Activated CD4-positive, alpha-beta T cell treated with anti-CD3 and anti-CD28 coated beads, Interleukin-2, amount 10 ng/mL, durations not matched to agents 24 days and 14 days (primary cell): Measurements from ENCODE around the gene SLC34A3. TPM values are rescaled to one million over a fixed set of nuclear protein-coding genes. Genes with fewer than 3 reads are reported as not detected.

ENCODE experiments used
- DNase-seq: peaks from one replicate; pipeline ENCODE4 v3.0.0; 2022
- H3K27ac Mint-ChIP-seq: one replicate; pipeline ENCODE4 v1.8.0; 2022; ENCODE audit warnings: mild to moderate bottlenecking, mixed read lengths
- H3K27me3 Mint-ChIP-seq: one replicate; pipeline ENCODE4 v1.8.0; 2022; ENCODE audit warnings: mixed read lengths
- H3K36me3 Mint-ChIP-seq: one replicate; pipeline ENCODE4 v1.8.0; 2022; ENCODE audit warnings: low read depth, mild to moderate bottlenecking, mixed read lengths
- H3K4me1 Mint-ChIP-seq: one replicate; pipeline ENCODE4 v1.8.0; 2021; ENCODE audit warnings: mixed read lengths
- H3K4me3 Mint-ChIP-seq: one replicate; pipeline ENCODE4 v1.8.0; 2022; ENCODE audit warnings: mild to moderate bottlenecking, moderate library complexity, mixed read lengths
- H3K9me3 Mint-ChIP-seq: one replicate; pipeline ENCODE4 v1.8.0; 2021; ENCODE audit warnings: mixed read lengths
- intact Hi-C: fragments of 100-400 bp; cut with micrococcal nuclease; formaldehyde crosslinking; loops from one replicate; pipeline ENCODE4 v1.15.1; 2023
- total RNA-seq: library from RNA; stranded (reverse); gene quantifications from 2 replicates; pipeline ENCODE4 v1.2.3, GENCODE V29; 2022

Gene SLC34A3
- total RNA-seq, 1 donor from 2014 or later = not detected

DNA sequence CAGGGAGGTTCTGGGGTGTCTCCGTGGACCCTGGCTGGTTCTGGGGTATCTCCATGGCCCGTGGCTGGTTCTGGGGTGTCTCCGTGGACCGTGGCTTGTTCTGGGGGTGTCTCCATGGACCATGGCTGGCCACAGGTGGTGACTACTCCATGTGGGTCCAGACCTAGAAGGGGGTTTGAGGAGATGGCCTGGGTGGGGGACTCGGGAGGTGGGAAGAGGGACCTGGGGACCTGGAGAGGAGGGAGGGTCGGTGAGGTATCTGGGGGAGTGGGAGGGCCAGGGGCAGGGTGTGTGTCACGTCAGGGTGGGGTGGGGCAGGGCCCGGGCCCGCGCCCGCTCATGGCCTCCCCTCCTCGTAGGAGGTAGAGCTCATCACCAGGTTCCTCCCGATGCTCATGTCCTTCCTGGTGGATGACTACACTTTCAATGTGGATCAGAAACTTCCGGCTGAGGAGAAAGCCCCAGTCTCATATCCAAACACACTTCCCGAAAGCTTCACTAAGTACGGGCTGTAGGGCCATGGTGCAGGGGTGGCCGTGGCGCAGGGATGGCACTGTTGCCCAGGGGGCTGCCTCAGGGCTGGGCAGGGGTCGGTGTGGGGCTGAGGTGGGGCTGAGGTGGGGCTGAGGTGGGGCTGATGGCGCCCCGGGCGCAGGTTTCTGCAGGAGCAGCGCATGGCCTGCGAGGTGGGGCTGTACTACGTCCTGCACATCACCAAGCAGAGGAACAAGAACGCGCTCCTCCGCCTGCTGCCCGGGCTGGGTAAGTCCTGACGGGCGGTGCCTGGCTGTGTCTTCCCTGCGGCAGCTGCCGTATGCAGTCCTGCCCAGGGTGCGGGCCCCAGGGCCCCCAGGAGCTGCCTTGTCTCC is 36.1 kb downstream of the SLC34A3 start:
- peaks cover 36% of the 10 kb centered on the region for H3K36me3 Mint-ChIP-seq
- H3K27me3 Mint-ChIP-seq = no peaks in the 10 kb centered on the region
- intact Hi-C loops = no loop called here
- H3K4me1 Mint-ChIP-seq = peaks cover 4% of the 10 kb centered on the region
- H3K27ac Mint-ChIP-seq = no peak overlapping the region
- DNase-seq = no peak
- no peaks in the 10 kb centered on the region for H3K9me3 Mint-ChIP-seq
- H3K4me3 Mint-ChIP-seq = no peak overlapping the region

DNA sequence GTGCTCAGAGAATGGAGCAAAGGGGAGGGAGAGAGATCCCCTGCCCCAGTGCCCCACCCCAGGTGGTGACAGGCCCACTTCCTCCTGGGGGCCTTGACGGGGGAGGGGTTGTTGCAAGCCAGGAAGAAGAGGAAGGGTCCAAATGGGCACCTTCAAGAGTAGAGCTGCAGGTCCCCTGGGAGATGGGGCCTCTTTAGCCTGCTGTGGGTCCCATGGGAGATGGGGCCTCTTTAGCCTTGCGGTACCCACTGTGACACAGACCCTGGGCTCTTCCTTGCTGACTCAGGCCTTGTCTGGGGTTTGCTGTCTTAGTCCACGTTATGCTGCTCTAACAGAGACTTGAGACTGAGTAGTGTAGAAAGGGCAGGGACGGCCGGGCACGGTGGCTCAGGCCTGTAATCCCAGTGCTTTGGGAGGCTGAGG is 37.2 kb downstream of the SLC34A3 start:
- no peaks in the 10 kb centered on the region for H3K9me3 Mint-ChIP-seq
- H3K4me3 Mint-ChIP-seq = no peak overlapping the region
- no peaks in the 10 kb centered on the region for H3K27me3 Mint-ChIP-seq
- intact Hi-C loops = no loop called here
- no peak overlapping the region for H3K27ac Mint-ChIP-seq
- peaks cover 35% of the 10 kb centered on the region for H3K36me3 Mint-ChIP-seq
- no peak for DNase-seq
- H3K4me1 Mint-ChIP-seq = peaks cover 4% of the 10 kb centered on the region

DNA sequence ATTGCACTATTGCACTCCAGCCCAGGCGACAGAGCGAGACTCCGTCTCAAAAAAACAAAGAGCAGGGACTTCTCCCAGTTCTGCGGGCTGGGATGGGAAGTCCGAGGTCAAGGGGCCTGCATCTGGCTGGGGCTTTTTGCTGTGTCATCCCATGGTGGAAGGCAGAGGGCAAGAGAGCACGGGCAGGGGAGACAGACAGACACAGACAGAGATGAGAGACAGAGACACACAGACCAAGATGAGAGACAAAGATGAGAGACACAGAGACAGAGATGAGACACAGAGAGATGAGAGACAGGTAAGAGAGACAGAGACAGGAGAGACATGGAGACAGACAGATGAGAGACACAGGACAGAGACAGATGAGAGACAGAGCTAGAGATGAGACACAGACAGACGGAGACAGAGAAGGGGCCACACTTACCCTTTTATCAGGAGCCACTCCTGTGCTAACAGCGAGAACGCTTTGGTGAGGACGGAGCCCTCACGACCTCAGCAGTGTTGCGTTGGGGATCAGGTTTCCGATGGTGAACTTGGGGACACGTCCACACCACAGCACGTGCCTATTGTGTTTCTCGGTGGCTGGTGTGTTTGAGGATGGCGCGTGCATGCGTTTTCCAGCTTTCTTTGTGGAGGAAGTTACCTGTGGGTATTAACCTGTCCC is 38.0 kb downstream of the SLC34A3 start:
- H3K4me1 Mint-ChIP-seq = peaks cover 4% of the 10 kb centered on the region
- H3K27ac Mint-ChIP-seq = peak overlapping the region; percentile 4
- H3K27me3 Mint-ChIP-seq = no peaks in the 10 kb centered on the region
- DNase-seq = no peak
- no peaks in the 10 kb centered on the region for H3K9me3 Mint-ChIP-seq
- intact Hi-C loops = no loop called here
- no peak overlapping the region for H3K4me3 Mint-ChIP-seq
- peaks cover 35% of the 10 kb centered on the region for H3K36me3 Mint-ChIP-seq

DNA sequence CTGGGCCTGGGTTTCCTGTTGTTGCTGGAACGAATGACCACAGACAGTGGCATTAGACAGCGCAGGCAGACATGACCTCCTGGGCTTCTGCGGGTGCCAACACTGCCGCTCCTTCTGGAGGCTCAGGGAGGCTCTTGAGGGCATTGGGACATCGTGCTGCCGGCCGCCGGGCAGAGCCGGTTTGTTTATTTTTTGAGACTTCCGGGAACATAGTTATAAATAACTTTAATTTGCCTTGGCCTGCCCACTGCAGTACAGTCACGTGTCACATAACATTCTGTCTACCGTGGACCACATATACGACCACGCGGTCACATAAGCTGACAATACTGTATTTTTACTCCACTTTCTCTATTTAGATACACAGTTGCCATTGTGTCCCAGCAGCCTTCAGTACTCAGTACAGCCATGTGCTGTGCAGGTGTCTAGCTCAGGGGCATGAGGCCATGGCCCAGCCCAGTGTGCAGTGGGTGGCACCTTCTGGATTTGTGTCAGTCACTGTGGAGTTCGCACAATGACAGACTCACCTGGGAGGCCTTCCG is 38.6 kb downstream of the SLC34A3 start:
- intact Hi-C loops = no loop called here
- Mint-ChIP-seq H3K36me3 (peaks cover 31% of the 10 kb centered on the region), H3K27me3 (no peaks in the 10 kb centered on the region), H3K4me1 (peaks cover 4% of the 10 kb centered on the region), H3K27ac (no peak overlapping the region), H3K9me3 (no peaks in the 10 kb centered on the region), H3K4me3 (no peak overlapping the region)
- no peak for DNase-seq

DNA sequence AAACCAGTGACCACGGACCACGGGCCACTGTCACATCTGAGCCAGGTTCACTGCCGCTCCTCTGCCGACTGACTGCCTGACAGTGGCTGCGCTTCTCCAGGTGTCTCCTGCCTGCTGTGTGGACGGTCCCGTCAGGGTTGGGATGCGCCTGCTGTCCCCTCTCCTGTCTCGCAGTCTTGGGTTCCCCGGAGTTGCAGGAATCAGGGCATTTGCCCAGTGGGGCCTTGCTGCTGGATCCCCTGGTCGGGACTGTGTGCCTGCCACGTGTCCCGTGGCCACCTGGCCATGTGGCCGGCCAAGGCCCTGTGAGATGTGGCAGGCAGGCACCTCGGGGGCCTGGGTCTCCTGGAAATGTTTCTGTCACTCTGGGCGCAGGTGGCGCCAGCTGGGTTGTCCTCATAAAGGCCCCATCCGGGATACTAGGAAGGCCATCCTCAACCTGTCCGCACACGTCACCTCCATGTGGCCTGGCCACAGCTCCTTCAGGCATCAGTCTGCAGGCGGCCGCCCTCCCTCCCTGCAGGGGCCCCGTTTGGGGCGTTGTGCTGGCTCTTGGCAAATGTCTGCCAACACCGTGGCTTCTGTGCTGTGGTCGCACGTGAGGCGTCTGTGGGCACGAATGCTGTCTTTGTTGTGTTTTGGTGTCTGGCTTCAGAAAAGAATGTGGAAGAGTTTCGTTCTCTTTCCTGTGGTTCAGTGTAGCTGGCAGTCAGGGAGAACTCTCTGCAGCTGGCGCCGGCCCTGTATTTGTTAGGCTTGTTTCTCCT is 40.4 kb downstream of the SLC34A3 start:
- Mint-ChIP-seq H3K27ac (peak overlapping the region; percentile 51), H3K36me3 (peaks cover 26% of the 10 kb centered on the region)
- intact Hi-C loops = no loop called here

DNA sequence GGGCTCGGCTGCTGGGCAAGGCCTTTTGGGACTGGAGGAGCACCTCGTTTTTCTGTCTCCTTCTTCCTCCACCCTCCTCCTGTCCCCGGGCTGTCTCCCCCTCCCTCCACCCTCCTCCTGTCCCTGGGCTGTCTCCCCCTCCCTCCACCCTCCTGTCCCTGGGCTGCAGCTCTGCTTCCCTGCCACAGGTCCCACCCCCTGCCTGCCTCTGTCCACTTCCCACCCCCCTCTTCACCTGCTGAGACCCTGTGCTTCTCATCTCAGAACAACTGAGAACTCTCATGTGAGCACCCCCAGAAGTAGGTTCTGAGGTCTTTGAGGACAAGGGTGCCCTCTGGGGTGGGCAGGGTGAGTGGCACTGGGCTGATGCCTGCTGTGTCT is 41.0 kb downstream of the SLC34A3 start:
- H3K9me3 Mint-ChIP-seq = no peaks in the 10 kb centered on the region
- no peak overlapping the region for H3K27ac Mint-ChIP-seq
- DNase-seq = no peak
- H3K36me3 Mint-ChIP-seq = peaks cover 26% of the 10 kb centered on the region
- intact Hi-C loops = no loop called here
- peaks cover 9% of the 10 kb centered on the region for H3K4me1 Mint-ChIP-seq
- H3K27me3 Mint-ChIP-seq = no peaks in the 10 kb centered on the region
- H3K4me3 Mint-ChIP-seq = no peak overlapping the region

More for the DNA sequence above, 40.4 kb downstream of the SLC34A3 start:
- no peaks in the 10 kb centered on the region for H3K9me3 Mint-ChIP-seq
- H3K27me3 Mint-ChIP-seq = no peaks in the 10 kb centered on the region
- peak; percentile 74 for DNase-seq
- peaks cover 9% of the 10 kb centered on the region for H3K4me1 Mint-ChIP-seq
- H3K4me3 Mint-ChIP-seq = no peak overlapping the region

DNA sequence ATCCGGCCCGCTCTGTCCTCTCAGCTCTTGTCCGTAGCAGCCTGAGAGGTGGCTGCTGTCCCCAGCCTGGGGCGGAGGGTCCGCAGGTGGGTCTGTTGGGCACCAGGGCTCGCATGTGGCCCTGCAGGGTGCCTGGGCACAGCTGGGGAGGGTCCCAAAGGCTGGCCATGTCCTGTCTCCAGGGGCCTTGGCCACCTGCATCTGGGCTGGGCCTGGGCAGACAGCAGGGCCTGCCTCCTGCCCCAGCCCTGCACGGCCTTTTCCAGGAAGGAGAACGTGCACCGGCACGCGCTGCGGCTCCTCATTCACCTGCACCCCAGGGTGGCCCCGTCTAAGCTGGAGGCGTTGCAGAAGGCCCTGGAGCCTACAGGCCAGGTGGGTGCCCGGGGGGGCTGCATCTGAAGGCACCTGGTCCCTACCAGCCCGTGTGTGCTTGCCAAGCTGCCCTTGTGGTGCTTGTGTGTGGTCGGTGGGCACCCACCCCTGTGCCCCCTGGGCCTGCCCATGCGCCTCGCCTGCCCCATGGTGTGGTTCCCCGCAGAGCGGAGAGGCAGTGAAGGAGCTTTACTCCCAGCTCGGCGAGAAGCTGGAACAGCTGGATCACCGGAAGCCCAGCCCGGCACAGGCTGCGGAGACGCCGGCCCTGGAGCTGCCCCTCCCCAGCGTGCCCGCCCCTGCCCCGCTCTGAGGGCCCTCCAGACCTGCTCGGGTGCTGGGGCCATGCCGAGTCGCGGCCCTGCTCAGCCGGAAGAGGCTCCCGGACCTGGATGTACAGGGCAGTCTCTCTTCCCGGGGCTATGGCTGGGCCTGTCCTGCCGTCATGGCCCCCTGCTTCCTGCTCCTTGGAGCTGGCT is 41.8 kb downstream of the SLC34A3 start:
- Mint-ChIP-seq H3K4me1 (peaks cover 12% of the 10 kb centered on the region), H3K9me3 (no peaks in the 10 kb centered on the region), H3K4me3 (no peak overlapping the region), H3K27ac (no peak overlapping the region), H3K36me3 (peaks cover 24% of the 10 kb centered on the region), H3K27me3 (no peaks in the 10 kb centered on the region)
- intact Hi-C loops = no loop called here
- DNase-seq = no peak

DNA sequence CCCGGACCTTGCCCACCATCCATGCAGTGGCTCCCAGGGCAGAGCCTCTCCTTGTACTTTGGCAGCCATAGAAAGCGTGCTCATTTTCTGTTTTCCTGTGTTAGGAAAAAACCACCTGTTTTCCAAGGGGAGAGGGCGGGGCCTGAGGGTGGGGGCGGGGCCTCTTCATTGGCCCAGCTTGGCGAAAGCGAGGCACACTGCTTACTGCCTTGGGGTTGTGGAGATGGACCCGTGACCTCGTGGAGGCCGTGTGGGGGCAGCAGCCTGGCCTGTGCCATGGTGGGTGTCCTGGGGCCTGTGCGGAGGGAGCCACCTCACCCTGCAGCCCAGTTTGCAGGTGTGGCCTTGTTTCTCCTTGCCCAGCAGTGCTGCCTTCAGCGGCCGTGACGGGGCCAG is 42.4 kb downstream of the SLC34A3 start:
- Mint-ChIP-seq H3K27ac (no peak overlapping the region), H3K36me3 (peaks cover 20% of the 10 kb centered on the region), H3K4me1 (peaks cover 12% of the 10 kb centered on the region), H3K9me3 (no peaks in the 10 kb centered on the region), H3K27me3 (no peaks in the 10 kb centered on the region), H3K4me3 (no peak overlapping the region)
- no peak for DNase-seq
- intact Hi-C loops = no loop called here

DNA sequence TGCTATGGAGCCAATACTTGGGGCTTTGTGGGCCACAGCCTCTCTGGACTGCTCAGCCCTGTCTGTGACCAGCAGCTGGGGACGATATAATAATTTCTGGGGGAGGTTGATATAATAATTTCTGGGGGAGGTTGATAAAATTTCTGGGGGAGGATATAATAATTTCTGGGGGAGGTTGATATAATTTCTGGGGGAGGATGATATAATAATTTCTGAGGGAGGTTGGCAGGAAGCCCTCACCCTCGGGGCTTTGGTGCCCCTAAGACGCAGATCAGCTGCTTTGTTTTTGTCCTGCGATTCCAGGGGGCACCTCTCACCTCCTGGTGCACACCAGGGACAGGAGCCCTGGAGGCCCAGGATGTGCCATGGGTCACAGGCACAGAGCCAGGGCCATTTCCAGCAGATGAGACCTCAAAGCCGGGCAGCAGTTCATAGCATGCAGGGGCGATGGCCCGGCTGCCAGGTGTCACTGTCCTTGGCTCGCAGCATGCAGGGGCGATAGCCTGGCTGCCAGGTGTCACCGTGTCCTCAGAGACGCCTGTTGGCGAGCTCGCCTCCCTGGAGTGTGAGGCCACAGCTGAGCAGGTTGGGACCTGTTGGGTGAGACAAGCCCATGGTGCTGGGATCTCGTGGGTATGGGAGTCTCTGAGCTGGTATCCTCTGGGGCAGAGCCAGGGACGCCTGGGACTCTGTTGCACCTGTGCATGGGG is 43.1 kb downstream of the SLC34A3 start:
- intact Hi-C loops = no loop called here
- Mint-ChIP-seq H3K4me3 (no peak overlapping the region), H3K4me1 (peaks cover 12% of the 10 kb centered on the region), H3K27ac (no peak overlapping the region), H3K9me3 (no peaks in the 10 kb centered on the region), H3K27me3 (no peaks in the 10 kb centered on the region), H3K36me3 (peaks cover 15% of the 10 kb centered on the region)
- DNase-seq = no peak

DNA sequence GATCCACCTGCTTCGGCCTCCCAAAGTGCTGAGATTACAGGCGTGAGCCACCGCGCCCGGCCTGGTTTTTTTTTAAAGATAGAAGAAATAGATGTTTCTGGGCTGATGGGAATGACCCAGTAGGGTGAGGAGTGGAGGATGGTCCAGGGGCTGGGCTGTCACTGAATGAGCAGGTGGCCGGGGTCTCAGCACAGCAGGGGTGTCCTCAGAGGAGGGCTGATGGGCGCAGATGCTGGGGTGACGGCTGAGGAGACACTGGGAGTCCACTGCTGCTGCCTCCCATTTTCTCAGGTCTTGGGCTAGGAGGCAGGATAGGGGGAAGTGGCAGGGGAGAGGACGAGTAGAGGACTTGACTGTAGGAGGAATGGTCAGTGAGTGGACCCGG is 44.5 kb downstream of the SLC34A3 start:
- Mint-ChIP-seq H3K4me3 (peak overlapping the region; percentile 17), H3K36me3 (peaks cover 14% of the 10 kb centered on the region), H3K27ac (peak overlapping the region; percentile 49), H3K9me3 (no peaks in the 10 kb centered on the region), H3K27me3 (no peaks in the 10 kb centered on the region), H3K4me1 (peaks cover 12% of the 10 kb centered on the region)
- no peak for DNase-seq
- intact Hi-C loops = no loop called here

DNA sequence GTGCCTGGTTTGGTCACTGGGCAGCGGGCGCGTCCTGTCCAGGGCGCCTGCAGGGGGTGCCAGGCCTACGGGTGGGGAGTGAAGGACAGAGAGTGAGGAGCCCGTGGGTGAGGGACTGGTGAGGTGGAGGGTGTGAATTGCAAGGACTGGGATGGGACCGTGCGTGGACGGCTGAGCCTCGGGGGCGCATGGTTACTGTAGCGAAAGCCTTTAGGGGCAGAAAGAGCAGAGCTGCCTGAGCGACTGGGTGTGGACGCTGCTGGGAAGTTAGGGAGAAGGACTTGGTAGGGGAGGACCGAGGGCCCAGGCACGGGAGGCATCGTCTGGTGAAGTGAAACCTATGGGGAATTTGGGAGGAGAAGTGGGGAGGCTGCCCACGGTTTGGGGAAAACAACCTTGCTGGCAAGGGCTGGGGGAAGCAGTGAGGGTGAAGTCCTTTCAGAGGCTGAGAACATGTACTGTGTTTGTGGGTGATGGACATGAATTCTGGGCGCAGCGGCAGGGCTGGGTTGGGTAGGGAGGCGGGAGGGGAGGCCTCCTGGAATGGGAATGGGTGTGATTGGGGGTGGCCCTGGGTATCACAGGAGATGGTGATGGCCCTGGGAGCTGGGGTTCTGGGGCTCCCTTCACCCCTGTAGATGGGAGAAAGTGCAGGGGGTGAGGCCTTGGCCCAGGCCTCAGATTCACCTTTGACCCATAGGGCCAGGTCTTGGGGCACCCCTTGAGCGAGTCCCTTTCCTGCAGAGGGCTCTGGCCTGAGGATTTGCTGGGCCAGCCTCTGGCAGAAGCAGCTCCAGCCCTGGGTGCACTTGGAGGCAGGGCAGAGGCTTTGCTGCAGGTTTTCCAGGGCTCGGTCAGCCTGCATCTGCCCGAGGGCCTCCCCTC is 45.1 kb downstream of the SLC34A3 start:
- peak overlapping the region; percentile 49 for H3K27ac Mint-ChIP-seq
- peaks cover 12% of the 10 kb centered on the region for H3K4me1 Mint-ChIP-seq
- no peaks in the 10 kb centered on the region for H3K9me3 Mint-ChIP-seq
- H3K36me3 Mint-ChIP-seq = peaks cover 14% of the 10 kb centered on the region
- peak overlapping the region; percentile 17 for H3K4me3 Mint-ChIP-seq
- no peak for DNase-seq
- intact Hi-C loops = no loop called here
- H3K27me3 Mint-ChIP-seq = no peaks in the 10 kb centered on the region
